ENCODE results near the gene S100A4. TPM values are rescaled to one million over a fixed set of nuclear protein-coding genes. Genes with fewer than 3 reads are reported as not detected.

Gene S100A4
- total RNA-seq, 1 donor from 2014 or later, result 137 TPM

GRCh38 chr1:153560771-153561465 lies 15.3 kb upstream of the S100A4 start:
- no peak for DNase-seq
- intact Hi-C loops (cut with micrococcal nuclease), result loop anchor here (10.0 kb wide), 1 partner anchor 46 kb away; no protein-coding TSS in a partner anchor
- no peak overlapping the region for H3K27ac ChIP-seq (replicated peaks)

GRCh38 chr1:153560241-153560640 lies 14.6 kb upstream of the S100A4 start:
- intact Hi-C loops (cut with micrococcal nuclease), result loop anchor here (10.0 kb wide), 1 partner anchor 45 kb away; no protein-coding TSS in a partner anchor
- no peaks in the 10 kb centered on the region for H3K9me3 ChIP-seq (replicated peaks)
- no peak overlapping the region for H3K27ac ChIP-seq (replicated peaks)
- H3K4me1 ChIP-seq, result peaks cover 2% of the 10 kb centered on the region
- DNase-seq, result no peak
- TF ChIP-seq CTCF (IDR thresholded peaks at IDR 0.05; ENCODE audit: borderline replicate concordance), result no peak
- H3K36me3 ChIP-seq, result no peaks in the 10 kb centered on the region
- H3K27me3 ChIP-seq (ENCODE audit: low read depth), result no peaks in the 10 kb centered on the region
- H3K4me3 ChIP-seq, result no peak overlapping the region

More at GRCh38 chr1:153560771-153561465, 15.3 kb upstream of the S100A4 start:
- H3K4me1 ChIP-seq, result peaks cover 9% of the 10 kb centered on the region
- no peak overlapping the region for H3K4me3 ChIP-seq
- H3K36me3 ChIP-seq, result no peaks in the 10 kb centered on the region
- H3K9me3 ChIP-seq (replicated peaks), result no peaks in the 10 kb centered on the region
- no peaks in the 10 kb centered on the region for H3K27me3 ChIP-seq (ENCODE audit: low read depth)
- TF ChIP-seq CTCF (IDR thresholded peaks at IDR 0.05; ENCODE audit: borderline replicate concordance), result no peak

- TF ChIP-seq CTCF (IDR thresholded peaks at IDR 0.05; ENCODE audit: borderline replicate concordance), result no peak
- no peaks in the 10 kb centered on the region for H3K9me3 ChIP-seq (replicated peaks)
- H3K27me3 ChIP-seq (ENCODE audit: low read depth), result no peaks in the 10 kb centered on the region
- no peaks in the 10 kb centered on the region for H3K36me3 ChIP-seq
- intact Hi-C loops (cut with micrococcal nuclease), result no loop called here
- no peak overlapping the region for H3K4me3 ChIP-seq
- H3K27ac ChIP-seq (replicated peaks), result no peak overlapping the region
- H3K4me1 ChIP-seq, result peaks cover 14% of the 10 kb centered on the region
- DNase-seq, result no peak
Measured at GRCh38 chr1:153557877-153558276, 12.3 kb upstream of the S100A4 start.

- H3K36me3 ChIP-seq, result no peaks in the 10 kb centered on the region
- peaks cover 14% of the 10 kb centered on the region for H3K4me1 ChIP-seq
- no peak for DNase-seq
- intact Hi-C loops (cut with micrococcal nuclease), result no loop called here
- no peak for TF ChIP-seq CTCF (IDR thresholded peaks at IDR 0.05; ENCODE audit: borderline replicate concordance)
- no peaks in the 10 kb centered on the region for H3K27me3 ChIP-seq (ENCODE audit: low read depth)
- H3K9me3 ChIP-seq (replicated peaks), result no peaks in the 10 kb centered on the region
- H3K27ac ChIP-seq (replicated peaks), result no peak overlapping the region
- H3K4me3 ChIP-seq, result no peak overlapping the region
Measured at GRCh38 chr1:153556348-153556747, 10.7 kb upstream of the S100A4 start.

- no peak for TF ChIP-seq CTCF (IDR thresholded peaks at IDR 0.05; ENCODE audit: borderline replicate concordance)
- H3K27ac ChIP-seq (replicated peaks), result peak overlapping the region; percentile 57
- H3K36me3 ChIP-seq, result no peaks in the 10 kb centered on the region
- no peak overlapping the region for H3K4me3 ChIP-seq
- peaks cover 34% of the 10 kb centered on the region for H3K4me1 ChIP-seq
- intact Hi-C loops (cut with micrococcal nuclease), result no loop called here
- H3K9me3 ChIP-seq (replicated peaks), result no peaks in the 10 kb centered on the region
- DNase-seq, result no peak
- no peaks in the 10 kb centered on the region for H3K27me3 ChIP-seq (ENCODE audit: low read depth)
Measured at GRCh38 chr1:153553830-153554541, 8.4 kb upstream of the S100A4 start.

Measured in left ventricle myocardium inferior (tissue), 1 donor.